WTC11 (cell line): ENCODE measurements around the gene SELENOS.

Experiments used
- CREB1 ChIP-seq: sonication (generic); formaldehyde crosslinking; IDR thresholded peaks from 2 replicates; pipeline ENCODE4 v1.8.0; 2023; ENCODE audit warnings: mild to moderate bottlenecking, missing genetic modification reagents
- E2F1 ChIP-seq: sonication (generic); formaldehyde crosslinking; IDR thresholded peaks from 2 replicates; pipeline ENCODE4 v1.8.0; 2022; ENCODE audit warnings: mild to moderate bottlenecking, missing genetic modification reagents
- FOXK1 ChIP-seq: sonication (generic); formaldehyde crosslinking; IDR thresholded peaks from 2 replicates; pipeline ENCODE4 v1.8.0; 2022; ENCODE audit warnings: mild to moderate bottlenecking, moderate library complexity, missing genetic modification reagents
- MLX ChIP-seq: sonication (generic); formaldehyde crosslinking; IDR thresholded peaks from 2 replicates; pipeline ENCODE4 v1.8.1; 2023; ENCODE audit warnings: mild to moderate bottlenecking, missing genetic modification reagents, moderate library complexity
- NR1H2 ChIP-seq: sonication (generic); formaldehyde crosslinking; IDR thresholded peaks from 2 replicates; pipeline ENCODE4 v1.9.0; 2021; ENCODE audit warnings: mild to moderate bottlenecking, moderate library complexity, missing genetic modification reagents
- ZNF263 ChIP-seq: sonication (generic); formaldehyde crosslinking; IDR thresholded peaks from 2 replicates; pipeline ENCODE4 v1.8.1; 2022; ENCODE audit warnings: low read depth, mild to moderate bottlenecking, moderate library complexity, missing genetic modification reagents
- ZNF281 ChIP-seq: sonication (generic); formaldehyde crosslinking; IDR thresholded peaks from 2 replicates; pipeline ENCODE4 v1.8.0; 2023; ENCODE audit warnings: mild to moderate bottlenecking, missing genetic modification reagents
- TF ChIP-seq, protein P1 (sequence below): fragments of 200-600 bp; IDR thresholded peaks from 2 replicates; pipeline ENCODE4 v1.8.0; 2022; ENCODE audit warnings: antibody characterized with exemption
- TF ChIP-seq, protein P2 (sequence below): sonication (generic); formaldehyde crosslinking; IDR thresholded peaks from 2 replicates; pipeline ENCODE4 v1.8.0; 2022; ENCODE audit warnings: missing genetic modification reagents
- TF ChIP-seq, protein P3 (sequence below): sonication (generic); formaldehyde crosslinking; IDR thresholded peaks from 2 replicates; pipeline ENCODE4 v1.8.1; 2022; ENCODE audit warnings: mild to moderate bottlenecking, missing genetic modification reagents, moderate library complexity, borderline replicate concordance

- TF ChIP-seq, protein P1, sequence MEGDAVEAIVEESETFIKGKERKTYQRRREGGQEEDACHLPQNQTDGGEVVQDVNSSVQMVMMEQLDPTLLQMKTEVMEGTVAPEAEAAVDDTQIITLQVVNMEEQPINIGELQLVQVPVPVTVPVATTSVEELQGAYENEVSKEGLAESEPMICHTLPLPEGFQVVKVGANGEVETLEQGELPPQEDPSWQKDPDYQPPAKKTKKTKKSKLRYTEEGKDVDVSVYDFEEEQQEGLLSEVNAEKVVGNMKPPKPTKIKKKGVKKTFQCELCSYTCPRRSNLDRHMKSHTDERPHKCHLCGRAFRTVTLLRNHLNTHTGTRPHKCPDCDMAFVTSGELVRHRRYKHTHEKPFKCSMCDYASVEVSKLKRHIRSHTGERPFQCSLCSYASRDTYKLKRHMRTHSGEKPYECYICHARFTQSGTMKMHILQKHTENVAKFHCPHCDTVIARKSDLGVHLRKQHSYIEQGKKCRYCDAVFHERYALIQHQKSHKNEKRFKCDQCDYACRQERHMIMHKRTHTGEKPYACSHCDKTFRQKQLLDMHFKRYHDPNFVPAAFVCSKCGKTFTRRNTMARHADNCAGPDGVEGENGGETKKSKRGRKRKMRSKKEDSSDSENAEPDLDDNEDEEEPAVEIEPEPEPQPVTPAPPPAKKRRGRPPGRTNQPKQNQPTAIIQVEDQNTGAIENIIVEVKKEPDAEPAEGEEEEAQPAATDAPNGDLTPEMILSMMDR: peak; percentile 64; the same call in 1 of the 2 replicates
- TF ChIP-seq, protein P2, sequence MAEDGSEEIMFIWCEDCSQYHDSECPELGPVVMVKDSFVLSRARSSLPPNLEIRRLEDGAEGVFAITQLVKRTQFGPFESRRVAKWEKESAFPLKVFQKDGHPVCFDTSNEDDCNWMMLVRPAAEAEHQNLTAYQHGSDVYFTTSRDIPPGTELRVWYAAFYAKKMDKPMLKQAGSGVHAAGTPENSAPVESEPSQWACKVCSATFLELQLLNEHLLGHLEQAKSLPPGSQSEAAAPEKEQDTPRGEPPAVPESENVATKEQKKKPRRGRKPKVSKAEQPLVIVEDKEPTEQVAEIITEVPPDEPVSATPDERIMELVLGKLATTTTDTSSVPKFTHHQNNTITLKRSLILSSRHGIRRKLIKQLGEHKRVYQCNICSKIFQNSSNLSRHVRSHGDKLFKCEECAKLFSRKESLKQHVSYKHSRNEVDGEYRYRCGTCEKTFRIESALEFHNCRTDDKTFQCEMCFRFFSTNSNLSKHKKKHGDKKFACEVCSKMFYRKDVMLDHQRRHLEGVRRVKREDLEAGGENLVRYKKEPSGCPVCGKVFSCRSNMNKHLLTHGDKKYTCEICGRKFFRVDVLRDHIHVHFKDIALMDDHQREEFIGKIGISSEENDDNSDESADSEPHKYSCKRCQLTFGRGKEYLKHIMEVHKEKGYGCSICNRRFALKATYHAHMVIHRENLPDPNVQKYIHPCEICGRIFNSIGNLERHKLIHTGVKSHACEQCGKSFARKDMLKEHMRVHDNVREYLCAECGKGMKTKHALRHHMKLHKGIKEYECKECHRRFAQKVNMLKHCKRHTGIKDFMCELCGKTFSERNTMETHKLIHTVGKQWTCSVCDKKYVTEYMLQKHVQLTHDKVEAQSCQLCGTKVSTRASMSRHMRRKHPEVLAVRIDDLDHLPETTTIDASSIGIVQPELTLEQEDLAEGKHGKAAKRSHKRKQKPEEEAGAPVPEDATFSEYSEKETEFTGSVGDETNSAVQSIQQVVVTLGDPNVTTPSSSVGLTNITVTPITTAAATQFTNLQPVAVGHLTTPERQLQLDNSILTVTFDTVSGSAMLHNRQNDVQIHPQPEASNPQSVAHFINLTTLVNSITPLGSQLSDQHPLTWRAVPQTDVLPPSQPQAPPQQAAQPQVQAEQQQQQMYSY (CRISPR knock-in tag): no peak
- TF ChIP-seq ZNF281 (CRISPR knock-in tag) (no peak), MLX (CRISPR knock-in tag) (no peak), FOXK1 (CRISPR knock-in tag) (no peak), E2F1 (CRISPR knock-in tag) (no peak), ZNF263 (CRISPR knock-in tag) (no peak), CREB1 (CRISPR knock-in tag) (no peak), NR1H2 (no peak)
- TF ChIP-seq, protein P3, sequence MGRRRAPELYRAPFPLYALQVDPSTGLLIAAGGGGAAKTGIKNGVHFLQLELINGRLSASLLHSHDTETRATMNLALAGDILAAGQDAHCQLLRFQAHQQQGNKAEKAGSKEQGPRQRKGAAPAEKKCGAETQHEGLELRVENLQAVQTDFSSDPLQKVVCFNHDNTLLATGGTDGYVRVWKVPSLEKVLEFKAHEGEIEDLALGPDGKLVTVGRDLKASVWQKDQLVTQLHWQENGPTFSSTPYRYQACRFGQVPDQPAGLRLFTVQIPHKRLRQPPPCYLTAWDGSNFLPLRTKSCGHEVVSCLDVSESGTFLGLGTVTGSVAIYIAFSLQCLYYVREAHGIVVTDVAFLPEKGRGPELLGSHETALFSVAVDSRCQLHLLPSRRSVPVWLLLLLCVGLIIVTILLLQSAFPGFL (CRISPR knock-in tag): no peak
These were observed 11.7 kb upstream of the SELENOS start for GRCh38 chr15:101288905-101289513.
